Measurements from ENCODE around the gene BNC2.

DNA sequence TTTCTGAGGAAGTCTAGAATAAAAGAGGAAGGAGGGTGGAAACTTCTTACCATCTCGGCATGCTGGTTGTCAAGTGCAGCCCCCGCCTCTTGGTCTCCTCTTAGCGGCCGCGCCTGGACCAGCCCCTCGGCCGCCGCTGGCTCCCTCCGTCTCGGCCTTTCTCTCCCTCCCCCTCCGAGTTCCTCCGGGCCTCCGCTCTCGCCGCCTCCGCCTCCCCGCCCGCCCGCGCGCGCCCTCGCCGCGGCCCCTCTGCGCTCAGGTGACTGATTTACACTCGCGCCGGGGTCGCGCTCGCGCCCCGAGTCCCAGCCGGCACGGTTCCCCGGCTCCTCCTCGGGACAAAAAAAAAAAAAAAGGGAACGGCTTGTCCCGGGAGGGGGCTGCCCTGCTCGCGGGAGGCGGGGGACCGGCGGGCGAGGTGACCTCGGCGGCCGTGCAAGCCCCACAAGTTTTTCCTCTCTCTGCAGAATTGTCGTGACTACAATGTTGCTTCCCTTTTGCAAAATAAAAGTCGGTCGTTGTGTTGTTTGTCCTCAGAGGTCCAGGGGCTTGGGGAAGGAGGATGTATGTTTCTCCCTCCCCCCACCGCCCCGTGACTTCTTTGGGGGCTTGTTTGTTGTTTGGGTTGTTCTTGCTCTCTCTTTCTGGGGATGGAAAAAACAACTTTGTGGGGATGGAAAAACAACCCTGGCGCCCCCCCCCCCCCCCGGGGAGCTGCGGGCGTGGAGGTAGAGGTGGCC is at the start of gene BNC2:
- TF ChIP-seq CTCF (conservative IDR thresholded peaks at IDR 0.05; ENCODE audit: low read depth, low read length) (no peak), EZH2 (IDR thresholded peaks at IDR 0.05; ENCODE audit: low read length, unreplicated experiment) (no peak)
